HCT116 (cell line): ENCODE measurements around the gene C2orf74. TPM values are rescaled to one million over a fixed set of nuclear protein-coding genes. Genes with fewer than 3 reads are reported as not detected.

Experiments used
- ATAC-seq: fragments of 200-7000 bp; cut with Tn5 transposase; 2 replicates; pipeline ENCODE4 v1.9.1; 2020; ENCODE audit warnings: mild to moderate bottlenecking, moderate library complexity
- BruUV-seq: library from RNA; stranded (reverse); fragments of 400-500 nt; replicated peaks from 2 replicates; lab custom pipeline; 2021; lab: Mats Ljungman, UMichigan
- CTCF ChIA-PET: fragments of 300-600 bp; sonication (Branson Sonifier 250); formaldehyde crosslinking; loops from one replicate; lab custom pipeline; 2021; ENCODE audit warnings: antibody characterized with exemption; lab: Charles Lee
- POLR2A ChIA-PET: fragments of 300-600, 350-600 bp; sonication (Branson Sonifier 250); formaldehyde crosslinking; loops from one replicate; lab custom pipeline; 2021; ENCODE audit warnings: antibody characterized with exemption; lab: Charles Lee
- RAD21 ChIA-PET, 2 experiments: fragments of 300-600 bp; sonication (Branson Sonifier 250); formaldehyde crosslinking; loops; one replicate each; lab custom pipeline; 2023; ENCODE audit warnings: low total read pairs in 2 of 2; ENCODE audit not compliant: uncharacterized antibody in 2 of 2, unreplicated experiment in 2 of 2, low non-redundant PET in 1 of 2; lab: Charles Lee
- DNase-seq: peaks from one replicate; pipeline ENCODE4 v3.0.0-alpha.2; 2010; ENCODE audit warnings: low read depth, low spot score
- H2AFZ ChIP-seq: fragments of 200-600 bp; shearing (Covaris generic), sonication (generic); 2 replicates; pipeline ENCODE4 v1.6.1; 2017; ENCODE audit warnings: low read depth, mixed run types, mixed read lengths, antibody characterized with exemption, low read length; ENCODE audit not compliant: poor library complexity, severe bottlenecking
- H3K27ac ChIP-seq: 2 replicates; pipeline ENCODE4 v1.5.1; 2012; ENCODE audit warnings: low read depth, low read length
- H3K27me3 ChIP-seq: fragments of 200-600 bp; sonication (generic); 2 replicates; pipeline ENCODE4 v1.6.1; 2016; ENCODE audit warnings: mixed run types, low read length, mixed read lengths; ENCODE audit not compliant: insufficient read depth
- H3K36me3 ChIP-seq, 2 experiments: fragments of 200-500 bp in 1 of 2; fragments of 200-600 bp in 1 of 2; sonication (Bioruptor generic) in 1 of 2; sonication (generic) in 1 of 2; 2 replicates each; pipeline versions ENCODE4 v1.5.1 to v1.6.1; 2014 to 2016; ENCODE audit warnings: low read length in 2 of 2, inconsistent platforms in 1 of 2, mixed read lengths in 1 of 2, mixed run types in 1 of 2; ENCODE audit not compliant: insufficient read depth in 2 of 2, control insufficient read depth in 1 of 2
- H3K4me1 ChIP-seq, 2 experiments: fragments of 200-600 bp in 1 of 2; sonication (generic) in 1 of 2; 2 replicates each; pipeline versions ENCODE4 v1.5.1 to v1.6.1; 2012 to 2017; ENCODE audit warnings: low read length in 2 of 2, inconsistent platforms in 1 of 2, mild to moderate bottlenecking in 1 of 2, mixed read lengths in 1 of 2, mixed run types in 1 of 2, moderate library complexity in 1 of 2; ENCODE audit not compliant: insufficient read depth in 2 of 2, control insufficient read depth in 1 of 2
- H3K4me2 ChIP-seq: fragments of 200-600 bp; sonication (generic); 2 replicates; pipeline ENCODE4 v1.6.1; 2017; ENCODE audit warnings: mixed run types, low read length, mixed read lengths
- H3K4me3 ChIP-seq, 2 experiments: fragments of 200-600 bp in 1 of 2; sonication (generic) in 1 of 2; replicated peaks in 1 of 2; 2 replicates each; pipeline ENCODE4 v1.5.1; 2011 to 2016; ENCODE audit warnings: low read length in 2 of 2, control low read depth in 1 of 2, low read depth in 1 of 2, mild to moderate bottlenecking in 1 of 2, mixed read lengths in 1 of 2, mixed run types in 1 of 2
- H3K79me2 ChIP-seq: fragments of 200-600 bp; sonication (generic); 2 replicates; pipeline ENCODE4 v1.6.1; 2017; ENCODE audit warnings: mild to moderate bottlenecking, mixed run types, low read length, moderate library complexity, mixed read lengths; ENCODE audit not compliant: insufficient read depth
- H3K9ac ChIP-seq: fragments of 200-600 bp; sonication (generic); 2 replicates; pipeline ENCODE4 v1.6.1; 2016; ENCODE audit warnings: low read length, mixed read lengths
- H3K9me2 ChIP-seq: fragments of 200-600 bp; sonication (generic), shearing (Covaris generic); 2 replicates; pipeline ENCODE4 v1.6.1; 2017; ENCODE audit warnings: mixed run types, mild to moderate bottlenecking, moderate library complexity; ENCODE audit not compliant: insufficient read depth
- H3K9me3 ChIP-seq, 2 experiments: fragments of 200-500 bp in 1 of 2; fragments of 200-600 bp in 1 of 2; sonication (Bioruptor generic) in 1 of 2; sonication (generic) in 1 of 2; 2 replicates each; pipeline ENCODE4 v1.6.1; 2014 to 2017; ENCODE audit warnings: low read length in 2 of 2, mixed read lengths in 2 of 2, inconsistent platforms in 1 of 2, low read depth in 1 of 2, mild to moderate bottlenecking in 1 of 2, mixed run types in 1 of 2, moderate library complexity in 1 of 2; ENCODE audit not compliant: control insufficient read depth in 1 of 2, insufficient read depth in 1 of 2
- H4K20me1 ChIP-seq: fragments of 200-600 bp; sonication (generic), shearing (Covaris generic); 2 replicates; pipeline ENCODE4 v1.6.1; 2017; ENCODE audit warnings: mixed run types, mild to moderate bottlenecking, moderate library complexity; ENCODE audit not compliant: insufficient read depth
- ATF3 ChIP-seq: IDR thresholded peaks from 2 replicates; pipeline ENCODE4 v1.6.1; 2012
- CBX3 ChIP-seq: IDR thresholded peaks from 2 replicates; pipeline ENCODE4 v1.6.1; 2012; ENCODE audit warnings: low read depth
- CEBPB ChIP-seq: IDR thresholded peaks from 2 replicates; pipeline ENCODE4 v1.6.1; 2012; ENCODE audit warnings: low read depth
- EGR1 ChIP-seq: IDR thresholded peaks from 2 replicates; pipeline ENCODE4 v1.6.1; 2012; ENCODE audit warnings: low read depth
- ELF1 ChIP-seq: IDR thresholded peaks from 2 replicates; pipeline ENCODE4 v1.6.1; 2012; ENCODE audit warnings: low read depth, borderline replicate concordance
- EZH2 ChIP-seq: fragments of 200-600 bp; sonication (generic); IDR thresholded peaks from 2 replicates; pipeline ENCODE4 v1.6.1; 2017; ENCODE audit warnings: antibody characterized with exemption, mixed run types
- EZH2phosphoT487 ChIP-seq: fragments of 200-600 bp; IDR thresholded peaks from 2 replicates; pipeline ENCODE4 v1.6.1; 2018; ENCODE audit warnings: antibody characterized with exemption, borderline replicate concordance
- JUND ChIP-seq: IDR thresholded peaks from 2 replicates; pipeline ENCODE4 v1.6.1; 2012
- POLR2A ChIP-seq: IDR thresholded peaks from 2 replicates; pipeline ENCODE4 v1.7.0; 2011; ENCODE audit warnings: borderline replicate concordance; ENCODE audit not compliant: insufficient read depth, insufficient read length; ENCODE audit errors: extremely low read depth
- POLR2AphosphoS5 ChIP-seq: IDR thresholded peaks from 2 replicates; pipeline ENCODE4 v1.6.1; 2011; ENCODE audit warnings: mild to moderate bottlenecking, low read depth, low read length, moderate library complexity
- RAD21 ChIP-seq: IDR thresholded peaks from 2 replicates; pipeline ENCODE4 v1.6.1; 2012; ENCODE audit warnings: low read depth, mild to moderate bottlenecking
- SIN3A ChIP-seq: IDR thresholded peaks from 2 replicates; pipeline ENCODE4 v1.6.1; 2012; ENCODE audit warnings: low read depth
- SRF ChIP-seq: IDR thresholded peaks from 2 replicates; pipeline ENCODE4 v1.6.1; 2012; ENCODE audit warnings: low read depth
- TCF7L2 ChIP-seq: IDR thresholded peaks from 2 replicates; pipeline ENCODE4 v1.7.0; 2011; ENCODE audit warnings: borderline replicate concordance, inconsistent platforms; ENCODE audit not compliant: insufficient read depth, insufficient read length; ENCODE audit errors: extremely low read depth
- YY1 ChIP-seq: IDR thresholded peaks from 2 replicates; pipeline ENCODE4 v1.6.1; 2011; ENCODE audit warnings: low read length, low read depth, moderate library complexity, mild to moderate bottlenecking; ENCODE audit not compliant: insufficient replicate concordance; ENCODE audit errors: extremely low read depth
- ZNF274 ChIP-seq: fragments of 200-500 bp; sonication (Bioruptor generic); IDR thresholded peaks from 2 replicates; pipeline ENCODE4 v1.6.1; 2014; ENCODE audit warnings: mild to moderate bottlenecking, low read depth, low read length, inconsistent platforms
- intact Hi-C: fragments of 100-400 bp; cut with micrococcal nuclease; formaldehyde crosslinking; loops from 2 replicates; pipeline ENCODE4 v1.10.0; 2022
- total RNA-seq: library from RNA; stranded (reverse); gene quantifications from one replicate; pipeline ENCODE4 v1.2.1, GENCODE V29; 2021; ENCODE audit not compliant: unreplicated experiment
- TF ChIP-seq, protein P1 (sequence below): IDR thresholded peaks from 2 replicates; pipeline ENCODE4 v1.6.1; 2011; ENCODE audit warnings: mild to moderate bottlenecking, low read length, moderate library complexity; ENCODE audit not compliant: insufficient replicate concordance; ENCODE audit errors: extremely low read depth
- TF ChIP-seq, protein P2 (sequence below): IDR thresholded peaks from 2 replicates; pipeline ENCODE4 v1.6.1; 2012

Gene C2orf74
- total RNA-seq, 1 experiment from 2014 or later: not detected

DNA sequence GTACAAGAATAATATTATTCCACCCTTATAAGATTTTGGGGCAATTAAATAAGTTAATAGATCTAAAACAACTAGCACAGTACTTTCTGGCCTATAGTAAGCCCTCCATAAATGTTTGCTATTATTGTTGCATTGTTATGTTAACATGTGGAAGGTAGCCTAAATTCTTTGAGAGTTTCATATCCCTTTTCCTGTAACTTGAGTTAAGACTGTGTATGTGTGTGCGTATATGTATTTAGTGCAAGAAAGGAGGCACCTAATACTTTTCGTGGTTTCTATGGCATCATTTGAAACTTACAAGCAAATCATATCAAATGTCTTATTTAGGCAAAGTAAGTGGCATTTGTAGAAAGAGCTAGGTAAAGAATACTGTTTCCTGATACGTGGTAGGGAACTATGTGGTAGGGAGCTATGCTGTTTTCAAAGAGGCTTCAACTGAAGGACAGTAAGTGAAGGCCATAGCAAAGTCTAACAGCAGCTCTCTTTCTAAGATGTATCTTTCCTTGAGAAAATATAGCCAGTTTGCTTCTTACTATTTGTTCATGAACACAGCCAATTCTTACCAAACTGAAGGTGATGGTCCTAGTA is 36.8 kb upstream of the C2orf74 start:
- Histone ChIP-seq H3K4me1 (no peaks in the 10 kb centered on the region), H3K36me3 (no peaks in the 10 kb centered on the region), H4K20me1 (no peaks in the 10 kb centered on the region; the same call in 1 of the 2 replicates), H3K4me3 (no peak overlapping the region), H3K9me2 (no peaks in the 10 kb centered on the region), H3K27me3 (no peaks in the 10 kb centered on the region), H3K27ac (no peak overlapping the region), H3K9ac (no peak overlapping the region), H3K9me3 (no peaks in the 10 kb centered on the region), H2AFZ (no peak overlapping the region), H3K79me2 (no peaks in the 10 kb centered on the region), H3K4me2 (no peak overlapping the region)
- BruUV-seq: no TSS peak
- POLR2A ChIA-PET: no interaction called here
- TF ChIP-seq ELF1 (no peak), POLR2A (no peak), POLR2AphosphoS5 (no peak), SIN3A (no peak), JUND (no peak), YY1 (no peak), RAD21 (no peak), SRF (no peak), CEBPB (no peak), EZH2phosphoT487 (no peak), TCF7L2 (no peak), ATF3 (no peak), CBX3 (no peak), EZH2 (no peak), ZNF274 (no peak), EGR1 (no peak)
- TF ChIP-seq, protein P1, sequence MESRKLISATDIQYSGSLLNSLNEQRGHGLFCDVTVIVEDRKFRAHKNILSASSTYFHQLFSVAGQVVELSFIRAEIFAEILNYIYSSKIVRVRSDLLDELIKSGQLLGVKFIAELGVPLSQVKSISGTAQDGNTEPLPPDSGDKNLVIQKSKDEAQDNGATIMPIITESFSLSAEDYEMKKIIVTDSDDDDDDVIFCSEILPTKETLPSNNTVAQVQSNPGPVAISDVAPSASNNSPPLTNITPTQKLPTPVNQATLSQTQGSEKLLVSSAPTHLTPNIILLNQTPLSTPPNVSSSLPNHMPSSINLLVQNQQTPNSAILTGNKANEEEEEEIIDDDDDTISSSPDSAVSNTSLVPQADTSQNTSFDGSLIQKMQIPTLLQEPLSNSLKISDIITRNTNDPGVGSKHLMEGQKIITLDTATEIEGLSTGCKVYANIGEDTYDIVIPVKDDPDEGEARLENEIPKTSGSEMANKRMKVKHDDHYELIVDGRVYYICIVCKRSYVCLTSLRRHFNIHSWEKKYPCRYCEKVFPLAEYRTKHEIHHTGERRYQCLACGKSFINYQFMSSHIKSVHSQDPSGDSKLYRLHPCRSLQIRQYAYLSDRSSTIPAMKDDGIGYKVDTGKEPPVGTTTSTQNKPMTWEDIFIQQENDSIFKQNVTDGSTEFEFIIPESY: no peak
- TF ChIP-seq, protein P2, sequence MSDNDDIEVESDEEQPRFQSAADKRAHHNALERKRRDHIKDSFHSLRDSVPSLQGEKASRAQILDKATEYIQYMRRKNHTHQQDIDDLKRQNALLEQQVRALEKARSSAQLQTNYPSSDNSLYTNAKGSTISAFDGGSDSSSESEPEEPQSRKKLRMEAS: no peak
- DNase-seq (no peak), ATAC-seq (no peak)
- CTCF ChIA-PET: no interaction called here
- intact Hi-C loops: no loop called here
- RAD21 ChIA-PET: no interaction called here
